RWPE1 (cell line): ENCODE data around the gene DHX35.

Experiments
- CTCF ChIA-PET: fragments of 350-600 bp; sonication (Branson Sonifier 250); formaldehyde crosslinking; extraction: SDS; loops from one replicate; lab custom pipeline; 2021; lab: Yijun Ruan, JAX
- POLR2A ChIA-PET: fragments of 400-600 bp; formaldehyde crosslinking; extraction: SDS; loops from one replicate; lab custom pipeline; 2020; ENCODE audit warnings: antibody characterized with exemption; ENCODE audit not compliant: low non-redundant PET; lab: Yijun Ruan, JAX
- DNase-seq: peaks from one replicate; pipeline ENCODE4 v3.0.0; 2012; ENCODE audit warnings: low spot score
- H3K27ac ChIP-seq: fragments of 450-650 bp; 2 replicates; pipeline ENCODE4 v1.5.1; 2017
- CTCF ChIP-seq: fragments of 450-650 bp; conservative IDR thresholded peaks from 2 replicates; pipeline ENCODE4 v1.5.1; 2017; ENCODE audit warnings: low read depth, mild to moderate bottlenecking

The DHX35 gene

GRCh38 chr20:39019805-39020325, 57.7 kb downstream of the DHX35 start:
- ChIA-PET CTCF (no interaction called here), POLR2A (no interaction called here)
- H3K27ac ChIP-seq, result no peak overlapping the region
- TF ChIP-seq CTCF, result no peak
- DNase-seq, result no peak

DNA sequence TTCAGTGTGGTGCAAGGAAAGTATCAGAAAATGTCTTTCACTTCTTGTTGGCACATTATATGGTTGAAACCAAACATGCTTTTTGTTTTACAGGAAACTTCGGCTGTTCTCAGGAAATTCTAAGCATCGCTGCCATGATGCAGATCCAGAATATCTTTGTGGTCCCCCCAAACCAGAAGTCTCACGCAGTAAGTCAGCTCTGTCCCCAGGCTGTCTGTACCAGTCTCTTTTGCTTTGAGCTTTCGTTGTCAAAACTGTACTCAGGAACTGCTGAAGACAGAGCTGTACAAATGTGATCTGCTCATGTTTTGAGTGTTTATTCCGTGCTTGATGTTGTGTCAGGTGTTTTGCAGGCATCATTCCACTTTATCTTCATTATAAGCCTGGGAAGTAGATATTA, 59.6 kb downstream of the DHX35 start:
- no peak for TF ChIP-seq CTCF
- POLR2A ChIA-PET, result no interaction called here
- CTCF ChIA-PET, result interaction anchor here (0.6 to 0.7 kb wide), 2 partner anchors 91 to 161 kb away, joined by 3 read pairs; no protein-coding TSS in a partner anchor
- no peak overlapping the region for H3K27ac ChIP-seq
- DNase-seq, result no peak

- CTCF ChIA-PET, result no interaction called here
- no peak overlapping the region for H3K27ac ChIP-seq
- POLR2A ChIA-PET, result no interaction called here
- no peak for TF ChIP-seq CTCF
- no peak for DNase-seq
These were observed 63.7 kb downstream of the DHX35 start for GRCh38 chr20:39025883-39026282.

DNA sequence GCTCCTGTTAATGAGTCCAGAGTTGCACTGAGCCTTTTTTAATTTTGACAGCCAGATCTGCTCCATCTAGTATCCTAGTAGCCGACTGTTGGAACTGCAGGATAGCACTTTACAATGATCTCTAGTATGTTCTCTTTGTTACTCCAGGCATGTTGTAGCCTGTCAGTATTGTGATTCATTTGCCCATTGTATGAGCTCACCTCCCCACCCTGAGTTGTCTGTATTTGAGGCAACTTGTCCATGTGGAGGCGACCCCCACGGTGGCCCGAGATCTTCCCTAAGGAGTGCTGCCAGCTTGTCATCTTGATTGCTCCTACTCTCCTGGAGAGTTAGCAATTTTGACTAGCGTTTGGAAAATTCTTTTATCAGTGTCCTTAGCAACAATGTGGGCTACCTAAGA, 67.2 kb downstream of the DHX35 start:
- peak; percentile 93 for DNase-seq
- CTCF ChIA-PET, result interaction anchor here (0.8 to 1.8 kb wide), 6 partner anchors 8 to 66 kb away, joined by 3 to 7 read pairs (median 4); no protein-coding TSS in a partner anchor
- H3K27ac ChIP-seq, result peak overlapping the region; percentile 23; the same call in 1 of the 2 replicates
- POLR2A ChIA-PET, result interaction anchor here (1.1 kb wide), 1 partner anchor 10 kb away, joined by 4 read pairs; no protein-coding TSS in a partner anchor
- TF ChIP-seq CTCF, result no peak

DNA sequence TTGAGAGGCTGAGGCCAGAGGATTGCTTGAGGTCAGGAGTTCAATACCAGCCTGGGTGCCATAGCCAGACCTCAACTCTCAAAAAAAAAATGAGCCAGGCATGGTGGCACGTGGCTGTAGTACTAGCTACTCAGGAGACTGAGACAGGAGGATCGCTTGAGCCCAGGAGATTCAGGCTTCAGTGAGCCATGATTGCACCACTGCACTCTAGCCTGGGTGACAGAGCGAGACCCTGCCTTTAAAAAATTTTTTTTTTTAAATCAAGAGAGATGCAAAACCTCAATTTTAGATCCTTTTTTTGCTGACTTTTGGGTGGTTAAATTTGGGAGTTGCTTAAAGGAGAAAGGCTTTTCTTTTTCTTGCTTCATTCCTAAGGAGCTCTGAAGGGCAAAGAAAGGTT, 70.9 kb downstream of the DHX35 start:
- CTCF ChIA-PET, result no interaction called here
- TF ChIP-seq CTCF, result no peak
- POLR2A ChIA-PET, result no interaction called here

GRCh38 chr20:39036011-39036410, 73.9 kb downstream of the DHX35 start:
- ChIA-PET POLR2A (no interaction called here), CTCF (interaction anchor here (0.7 to 1.1 kb wide), 2 partner anchors 13 to 312 kb away, joined by 3 read pairs; no protein-coding TSS in a partner anchor)
- no peak for TF ChIP-seq CTCF

More for the DNA sequence above, 70.9 kb downstream of the DHX35 start:
- no peak for DNase-seq
- no peak overlapping the region for H3K27ac ChIP-seq

More at GRCh38 chr20:39036011-39036410, 73.9 kb downstream of the DHX35 start:
- H3K27ac ChIP-seq, result no peak overlapping the region
- no peak for DNase-seq
